H1 (cell line): ENCODE data around the gene KCNE4. TPM values are rescaled to one million over a fixed set of nuclear protein-coding genes. Genes with fewer than 3 reads are reported as not detected.

Experiments
- CTCF ChIA-PET: fragments of 300-600 bp; sonication (Branson Sonifier 250); formaldehyde crosslinking; loops from one replicate; lab custom pipeline; 2021; ENCODE audit not compliant: partially characterized antibody; lab: Charles Lee
- POLR2A ChIA-PET: fragments of 300-600 bp; sonication (Branson Sonifier 250); formaldehyde crosslinking; loops from one replicate; lab custom pipeline; 2021; ENCODE audit warnings: inconsistent platforms; ENCODE audit not compliant: partially characterized antibody; lab: Charles Lee
- DNase-seq, 2 experiments: peaks; one replicate each; pipeline versions ENCODE4 v3.0.0 to v3.0.0-alpha.2; 2010 to 2022; ENCODE audit warnings: low spot score in 2 of 2, low read depth in 1 of 2, mixed read lengths in 1 of 2
- FAIRE-seq: peaks from 2 replicates; lab custom pipeline; 2011; peaks lifted over from hg19 to GRCh38; lab: Jason Lieb, UNC
- H2AFZ ChIP-seq: 2 replicates; pipeline ENCODE4 v1.8.1; 2012; ENCODE audit warnings: low read length, inconsistent platforms
- H2AK5ac ChIP-seq: 2 replicates; pipeline ENCODE4 v1.6.1; 2013; ENCODE audit warnings: low read depth, low read length
- H2BK120ac ChIP-seq: replicated peaks from 2 replicates; pipeline ENCODE3; 2013; ENCODE audit warnings: low read depth, low read length, inconsistent platforms
- H2BK12ac ChIP-seq: 2 replicates; pipeline ENCODE4 v1.6.1; 2013; ENCODE audit warnings: low read depth, low read length
- H2BK15ac ChIP-seq: 2 replicates; pipeline ENCODE4 v1.6.1; 2013; ENCODE audit warnings: low read length
- H2BK20ac ChIP-seq: 2 replicates; pipeline ENCODE4 v1.6.1; 2013; ENCODE audit warnings: low read length
- H2BK5ac ChIP-seq: 2 replicates; pipeline ENCODE4 v1.6.1; 2013; ENCODE audit warnings: low read depth, low read length
- H3K14ac ChIP-seq: 2 replicates; pipeline ENCODE4 v1.6.1; 2013; ENCODE audit warnings: inconsistent platforms; ENCODE audit not compliant: insufficient read length
- H3K18ac ChIP-seq: 2 replicates; pipeline ENCODE4 v1.6.1; 2013; ENCODE audit warnings: low read length; ENCODE audit errors: extremely low read depth
- H3K23ac ChIP-seq: 2 replicates; pipeline ENCODE4 v1.6.1; 2013; ENCODE audit warnings: inconsistent platforms; ENCODE audit not compliant: insufficient read length
- H3K23me2 ChIP-seq: 2 replicates; pipeline ENCODE4 v1.6.1; 2013; ENCODE audit warnings: low read depth, low read length
- H3K27ac ChIP-seq: 2 replicates; pipeline ENCODE4 v1.6.1; 2011; ENCODE audit warnings: low read depth, low read length, inconsistent platforms
- H3K27me3 ChIP-seq, 4 experiments: replicated peaks in 1 of 4; 1 replicate in 1 of 4; 2 replicates in 3 of 4; pipeline versions ENCODE4 v1.6.1 to v1.8.1; 2011 to 2013; ENCODE audit warnings: low read length in 3 of 4, mild to moderate bottlenecking in 3 of 4, inconsistent platforms in 2 of 4, mixed read lengths in 2 of 4, moderate library complexity in 1 of 4; ENCODE audit not compliant: control insufficient read depth in 3 of 4, insufficient read depth in 3 of 4; ENCODE audit errors: extremely low read depth in 1 of 4
- H3K36me3 ChIP-seq, 4 experiments: 2 replicates each; pipeline versions ENCODE4 v1.6.1 to v1.8.1; 2011 to 2013; ENCODE audit warnings: mild to moderate bottlenecking in 4 of 4, low read length in 3 of 4, moderate library complexity in 2 of 4, control low read depth in 1 of 4, inconsistent platforms in 1 of 4; ENCODE audit not compliant: insufficient read depth in 4 of 4, control insufficient read depth in 2 of 4
- H3K4ac ChIP-seq: replicated peaks from 2 replicates; pipeline ENCODE3; 2013; ENCODE audit warnings: low read length, low read depth, mixed read lengths, inconsistent platforms; ENCODE audit not compliant: insufficient read length
- H3K4me1 ChIP-seq, 4 experiments: replicated peaks in 1 of 4; 1 replicate in 1 of 4; 2 replicates in 3 of 4; pipeline versions ENCODE4 v1.6.1 to v1.8.1; 2011 to 2013; ENCODE audit warnings: low read length in 3 of 4, inconsistent platforms in 2 of 4, mixed read lengths in 1 of 4; ENCODE audit not compliant: insufficient read depth in 4 of 4, control insufficient read depth in 3 of 4
- H3K4me2 ChIP-seq, 2 experiments: 2 replicates each; pipeline versions ENCODE4 v1.6.1 to v1.8.1; 2011 to 2013; ENCODE audit warnings: low read depth in 2 of 2, low read length in 2 of 2, control low read depth in 1 of 2, inconsistent platforms in 1 of 2, mild to moderate bottlenecking in 1 of 2; ENCODE audit not compliant: insufficient read depth in 1 of 2
- H3K4me3 ChIP-seq, 4 experiments: fragments of 200-600, 300-600 bp in 1 of 4; sonication (generic), shearing (Covaris generic), sonication (Bioruptor Twin) in 1 of 4; 2 replicates each; pipeline versions ENCODE4 v1.5.1 to v1.8.1; 2011 to 2016; ENCODE audit warnings: low read length in 4 of 4, low read depth in 3 of 4, control low read depth in 2 of 4, inconsistent platforms in 2 of 4, mild to moderate bottlenecking in 2 of 4, mixed read lengths in 1 of 4, moderate library complexity in 1 of 4; ENCODE audit not compliant: insufficient read depth in 2 of 4; ENCODE audit errors: extremely low read depth in 1 of 4
- H3K56ac ChIP-seq: replicated peaks from 2 replicates; pipeline ENCODE3; 2013; ENCODE audit warnings: low read depth, mild to moderate bottlenecking, mixed read lengths, low read length, inconsistent platforms; ENCODE audit not compliant: insufficient read length
- H3K79me1 ChIP-seq: 2 replicates; pipeline ENCODE4 v1.6.1; 2013; ENCODE audit warnings: low read depth, low read length, control low read depth
- H3K79me2 ChIP-seq, 2 experiments: 2 replicates each; pipeline versions ENCODE4 v1.6.1 to v1.8.1; 2012 to 2013; ENCODE audit warnings: low read length in 2 of 2, mild to moderate bottlenecking in 2 of 2, inconsistent platforms in 1 of 2; ENCODE audit not compliant: insufficient read depth in 2 of 2, control insufficient read depth in 1 of 2
- H3K9ac ChIP-seq, 4 experiments: replicated peaks in 1 of 4; 1 replicate in 1 of 4; 2 replicates in 3 of 4; pipeline versions ENCODE4 v1.6.1 to v1.8.1; 2011 to 2013; ENCODE audit warnings: low read depth in 3 of 4, low read length in 3 of 4, control low read depth in 2 of 4, mild to moderate bottlenecking in 2 of 4, moderate library complexity in 2 of 4, inconsistent platforms in 1 of 4; ENCODE audit errors: extremely low read depth in 1 of 4
- H3K9me3 ChIP-seq, 2 experiments: 2 replicates each; pipeline versions ENCODE4 v1.6.1 to v1.8.1; 2012 to 2013; ENCODE audit warnings: mild to moderate bottlenecking in 2 of 2, moderate library complexity in 2 of 2, control low read depth in 1 of 2, inconsistent platforms in 1 of 2, low read depth in 1 of 2, low read length in 1 of 2, mixed read lengths in 1 of 2; ENCODE audit not compliant: insufficient read depth in 2 of 2
- H4K20me1 ChIP-seq, 2 experiments: replicated peaks in 1 of 2; 2 replicates each; pipeline versions ENCODE3 to v1.8.1; 2011 to 2013; ENCODE audit warnings: inconsistent platforms in 2 of 2, low read length in 2 of 2, mild to moderate bottlenecking in 1 of 2; ENCODE audit not compliant: insufficient read depth in 2 of 2, control insufficient read depth in 1 of 2
- H4K5ac ChIP-seq: 2 replicates; pipeline ENCODE4 v1.6.1; 2013; ENCODE audit warnings: low read length, low read depth, mixed read lengths, inconsistent platforms; ENCODE audit not compliant: insufficient read length
- H4K8ac ChIP-seq: 2 replicates; pipeline ENCODE4 v1.8.0; 2013; ENCODE audit warnings: mild to moderate bottlenecking, moderate library complexity, low read length, inconsistent platforms; ENCODE audit not compliant: insufficient read depth; ENCODE audit errors: extremely low read depth
- H4K91ac ChIP-seq: replicated peaks from 2 replicates; pipeline ENCODE3; 2013; ENCODE audit warnings: low read length, mixed read lengths, inconsistent platforms; ENCODE audit not compliant: insufficient read length
- ASH2L ChIP-seq: fragments of 200-600, 300-600 bp; sonication (generic); IDR thresholded peaks from one replicate; pipeline ENCODE4 v1.7.1; 2017; ENCODE audit warnings: low read length
- CREB1 ChIP-seq: IDR thresholded peaks from 2 replicates; pipeline ENCODE4 v1.6.1; 2012; ENCODE audit warnings: inconsistent platforms
- EP300 ChIP-seq, 2 experiments: IDR thresholded peaks; 1 replicate in 1 of 2; 2 replicates in 1 of 2; pipeline ENCODE4 v1.6.1; 2011 to 2012; ENCODE audit warnings: low read depth in 2 of 2, low read length in 2 of 2, mild to moderate bottlenecking in 2 of 2, borderline replicate concordance in 1 of 2, inconsistent platforms in 1 of 2, moderate library complexity in 1 of 2
- FOSL1 ChIP-seq: IDR thresholded peaks from 2 replicates; pipeline ENCODE4 v1.6.1; 2011; ENCODE audit warnings: mild to moderate bottlenecking, low read depth, low read length, moderate library complexity; ENCODE audit not compliant: insufficient read depth
- GABPA ChIP-seq: IDR thresholded peaks from 2 replicates; pipeline ENCODE4 v1.6.1; 2011; ENCODE audit warnings: mild to moderate bottlenecking, low read length, moderate library complexity, borderline replicate concordance; ENCODE audit not compliant: insufficient read depth
- KDM1A ChIP-seq: fragments of 200-600, 300-600 bp; sonication (generic); IDR thresholded peaks from 2 replicates; pipeline ENCODE4 v1.7.1; 2016; ENCODE audit warnings: mild to moderate bottlenecking, low read length, borderline replicate concordance
- PHF8 ChIP-seq: fragments of 200-600 bp; sonication (generic); conservative IDR thresholded peaks from 2 replicates; pipeline ENCODE4 v1.7.1; 2012; ENCODE audit warnings: low read depth, mild to moderate bottlenecking, inconsistent platforms, low read length, moderate library complexity
- POLR2A ChIP-seq, 2 experiments: IDR thresholded peaks; 1 replicate in 1 of 2; 2 replicates in 1 of 2; pipeline ENCODE4 v1.6.1; 2011; ENCODE audit warnings: low read depth in 2 of 2, low read length in 2 of 2, mild to moderate bottlenecking in 2 of 2; ENCODE audit errors: control extremely low read depth in 1 of 2
- RXRA ChIP-seq: IDR thresholded peaks from 2 replicates; pipeline ENCODE4 v1.6.1; 2011; ENCODE audit warnings: low read depth, mild to moderate bottlenecking, low read length, moderate library complexity; ENCODE audit not compliant: insufficient read depth
- SAP30 ChIP-seq: fragments of 300-600 bp; sonication (generic); IDR thresholded peaks from 2 replicates; pipeline ENCODE4 v1.7.1; 2012; ENCODE audit warnings: low read length, moderate library complexity, mild to moderate bottlenecking, inconsistent platforms; ENCODE audit not compliant: insufficient read depth, insufficient replicate concordance
- SIRT6 ChIP-seq: IDR thresholded peaks from one replicate; pipeline ENCODE4 v1.7.1; 2012; ENCODE audit warnings: low read length, inconsistent platforms
- SIX5 ChIP-seq: IDR thresholded peaks from 2 replicates; pipeline ENCODE4 v1.6.1; 2011; ENCODE audit warnings: mild to moderate bottlenecking, low read depth, low read length
- WGBS, 2 experiments: shearing (Covaris generic) in 1 of 2; methylation state at CpG; one replicate each; pipeline versions ENCODE4 v1.1.6 to v1.1.7; 2013 to 2015; ENCODE audit warnings: low lambda C conversion rate in 2 of 2, mixed read lengths in 2 of 2, inconsistent platforms in 1 of 2, low coverage in 1 of 2, missing lambda C conversion rate in 1 of 2; ENCODE audit not compliant: insufficient replicate concordance in 2 of 2, insufficient coverage in 1 of 2, insufficient read length in 1 of 2; ENCODE audit errors: extremely low coverage in 1 of 2, missing lambda C conversion rate in 1 of 2; 5-methylcytosine and 5-hydroxymethylcytosine counted together
- polyA plus RNA-seq, 7 experiments: library from polyadenylated mRNA; depleted of rRNA in 3 of 7; stranded (reverse) in 5 of 7; unstranded in 2 of 7; fragments of >200 nt in 5 of 7; fragments of 200-250 nt in 2 of 7; gene quantifications; 1 replicate in 5 of 7; 2 replicates in 1 of 7; 4 replicates in 1 of 7; pipeline versions ENCODE4 v1.2.1 to v1.2.3, GENCODE V29; 2011 to 2013; ENCODE audit warnings: missing spikeins in 2 of 7, mixed read lengths in 2 of 7
- total RNA-seq: library from RNA; stranded (reverse); fragmentation: NEBNext Ultra II Directional; extraction: Animal tissue kit (Norgen Biotek cat#: 25700); gene quantifications from 2 replicates; pipeline ENCODE4 v1.2.1, GENCODE V29; 2021

The KCNE4 gene
- total and polyA plus RNA-seq, 2 of the 8 experiments (the other 6 are each of a cell fraction or from before 2014, with no cell fraction given) = 0.08 to 0.09 TPM

DNA sequence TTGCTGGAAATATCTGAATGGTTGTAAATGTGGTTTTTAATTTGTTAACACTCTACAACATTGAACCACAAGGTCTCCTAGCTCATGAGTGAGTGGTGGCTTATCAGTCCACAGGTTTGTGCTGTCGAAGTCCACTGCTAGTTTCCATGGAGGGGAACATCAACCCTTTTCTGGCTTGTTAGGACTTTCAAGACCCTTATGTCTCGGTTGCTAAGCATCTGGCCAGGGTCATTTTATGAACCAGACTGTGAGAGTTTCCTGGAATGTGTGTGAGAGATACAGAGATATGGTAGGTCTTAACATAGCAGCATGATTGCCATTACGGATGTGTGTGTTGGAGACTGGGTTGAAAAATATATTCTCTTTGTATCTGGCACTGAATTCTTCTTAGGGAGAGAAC, 36.9 kb downstream of the KCNE4 start:
- CTCF ChIA-PET = interaction anchor here (0.6 to 1.5 kb wide), 4 partner anchors 13 to 356 kb away, joined by 3 to 4 read pairs (median 3); no protein-coding TSS in a partner anchor
- H2BK5ac ChIP-seq = no peak overlapping the region
- H3K4ac ChIP-seq = no peak overlapping the region
- H3K4me3 ChIP-seq = no peak overlapping the region
- no peak overlapping the region for H2AFZ ChIP-seq
- no peak overlapping the region for H3K4me2 ChIP-seq
- no peak overlapping the region for H4K91ac ChIP-seq
- H3K56ac ChIP-seq = no peak overlapping the region
- FAIRE-seq = no peak
- no peak overlapping the region for H2BK120ac ChIP-seq
- no peak overlapping the region for H4K5ac ChIP-seq
- H3K79me1 ChIP-seq = no peaks in the 10 kb centered on the region
- peaks cover 0 to 9% (median 3%) of the 10 kb centered on the region in 4 experiments; a peak in 3 of 7 replicates for H3K4me1 ChIP-seq
- no peak overlapping the region for H2BK12ac ChIP-seq
- no peak overlapping the region for H2BK20ac ChIP-seq
- no peaks in the 10 kb centered on the region for H3K23me2 ChIP-seq
- H4K8ac ChIP-seq = no peak overlapping the region
- no peak overlapping the region for H2AK5ac ChIP-seq
- no peak overlapping the region for H3K9ac ChIP-seq
- WGBS, 2 experiments = 93% methylated on average over 3 of the region's 3 CpGs; no CpG with 5 or more reads in 1 of the 2 experiments
- H3K9me3 ChIP-seq = no peaks in the 10 kb centered on the region
- no peak overlapping the region for H3K14ac ChIP-seq
- H3K23ac ChIP-seq = no peak overlapping the region
- H3K36me3 ChIP-seq = no peaks in the 10 kb centered on the region; a peak in 1 of 8 replicates
- H2BK15ac ChIP-seq = no peak overlapping the region
- H3K27me3 ChIP-seq = no peaks in the 10 kb centered on the region
- no peak overlapping the region for H3K18ac ChIP-seq
- POLR2A ChIA-PET = interaction anchor here (0.6 kb wide), 1 partner anchor 926 kb away, joined by 3 read pairs; no protein-coding TSS in a partner anchor
- no peaks in the 10 kb centered on the region for H4K20me1 ChIP-seq
- no peaks in the 10 kb centered on the region for H3K79me2 ChIP-seq
- H3K27ac ChIP-seq = no peak overlapping the region
- no peak for DNase-seq
- TF ChIP-seq EP300 (IDR thresholded peaks at IDR 0.05; ENCODE audit: borderline replicate concordance in 1 of 2, low read depth in 2 of 2, low read length in 2 of 2) (no peak), SIRT6 (no peak), GABPA (no peak), KDM1A (no peak), FOSL1 (no peak), RXRA (no peak), PHF8 (no peak), SIX5 (no peak), CREB1 (no peak), ASH2L (no peak), SAP30 (no peak), POLR2A (IDR thresholded peaks at IDR 0.05; ENCODE audit: control extremely low read depth in 1 of 2, low read depth in 2 of 2, low read length in 2 of 2) (no peak)
